Heart left ventricle (tissue), 16 donors: ENCODE measurements around the gene BIN2. TPM values are rescaled to one million over a fixed set of nuclear protein-coding genes. Genes with fewer than 3 reads are reported as not detected.

Source experiments
- ATAC-seq, 4 donors: fragments of 200-7000 bp; cut with Tn5 transposase; one replicate each; pipeline ENCODE4 v1.9.1; 2020 to 2022; ENCODE audit warnings: moderate library complexity in 4 of 4, mild to moderate bottlenecking in 3 of 4, moderate number of reproducible peaks in 1 of 4
- DNase-seq, 5 donors: peaks; one replicate each; pipeline ENCODE4 v3.0.0-alpha.2; 2020
- H3K27ac ChIP-seq, 12 donors: fragments of 200-600 bp; sonication (generic) in 4 of 12; one replicate each; pipeline versions ENCODE4 v1.5.0 to v1.8.0; 2016 to 2022; ENCODE audit warnings: mild to moderate bottlenecking in 2 of 12
- H3K27me3 ChIP-seq, 9 donors: fragments of 200-600 bp; sonication (generic) in 2 of 9; one replicate each; pipeline versions ENCODE4 v1.5.1 to v1.8.0; 2016 to 2022; ENCODE audit warnings: mild to moderate bottlenecking in 3 of 9
- H3K36me3 ChIP-seq, 9 donors: fragments of 200-600 bp; sonication (generic) in 2 of 9; one replicate each; pipeline versions ENCODE4 v1.5.0 to v1.8.0; 2018 to 2022; ENCODE audit warnings: mild to moderate bottlenecking in 2 of 9
- H3K4me1 ChIP-seq, 12 donors: fragments of 200-600 bp; sonication (generic) in 4 of 12; one replicate each; pipeline versions ENCODE4 v1.5.0 to v1.8.0; 2016 to 2022; ENCODE audit warnings: mild to moderate bottlenecking in 3 of 12
- H3K4me3 ChIP-seq, 12 donors: fragments of 200-600 bp; sonication (generic) in 4 of 12; one replicate each; pipeline versions ENCODE4 v1.5.0 to v1.8.0; 2017 to 2022; ENCODE audit warnings: mild to moderate bottlenecking in 9 of 12, moderate library complexity in 4 of 12
- H3K9me3 ChIP-seq, 12 donors: fragments of 200-600 bp; sonication (generic) in 4 of 12; one replicate each; pipeline versions ENCODE4 v1.5.0 to v1.8.0; 2016 to 2022; ENCODE audit warnings: mild to moderate bottlenecking in 1 of 12
- POLR2A ChIP-seq, 2 donors: fragments of 450-650 bp; IDR thresholded peaks; one replicate each; pipeline ENCODE4 v1.6.1; 2017; ENCODE audit warnings: antibody characterized with exemption in 2 of 2, mild to moderate bottlenecking in 2 of 2, moderate library complexity in 2 of 2
- WGBS, 4 donors: extraction: QIAGEN DNeasy Blood & Tissue Kit in 2 of 4; methylation state at CpG; one replicate each; pipeline versions ENCODE4 v1.1.5 to v1.1.7; 2013 to 2018; 5-methylcytosine and 5-hydroxymethylcytosine counted together
- intact Hi-C, 10 donors: fragments of 100-400 bp; cut with DNase I; formaldehyde crosslinking; loops; one replicate each; pipeline versions ENCODE4 v1.11.1 to v1.14.2; 2022
- polyA plus RNA-seq, 2 donors: library from polyadenylated mRNA; stranded (reverse); fragments of 200-250 nt; gene quantifications; one replicate each; pipeline ENCODE4 v1.2.3, GENCODE V29; 2013
- total RNA-seq, 9 donors: library from RNA; depleted of rRNA in 2 of 9; stranded (reverse); fragments of >200 nt in 2 of 9; fragmentation: NEBNext Ultra II Directional in 3 of 9; extraction: Animal tissue kit (Norgen Biotek cat#: 25700) in 3 of 9; gene quantifications; one replicate each; pipeline versions ENCODE4 v1.1.0 to v1.2.4, GENCODE V29; 2016 to 2023
- TF ChIP-seq, protein P1 (sequence below), 12 donors: fragments of 200-600 bp; sonication (generic) in 4 of 12; IDR thresholded peaks; one replicate each; pipeline versions ENCODE4 v1.5.0 to v1.8.0; 2018 to 2022; ENCODE audit warnings: antibody characterized with exemption in 12 of 12, mild to moderate bottlenecking in 5 of 12
- donor health status: ischemic (EF 13 %, LVEDD 7.1; RV severe dilation, severe dysfunction).
- donor health status: healthy with polysubstance abuse.
- donor health status: DM: no; HTN: yes; CAD: no.
- donor health status: DM: no; HTN: no; CAD: no.
- donor health status: ischemic (EF 25% LVEDD 6.9; RV normal size, moderate dysfunction).
- donor health status: ischemic (EF 25% LVEDD 5.7; RV mildly dilated, moderate dysfunction).
- donor health status: healthy.
- donor health status: DM: yes; HTN: yes; CAD: no.
- donor health status: ischemic (EF 35%, LVEDD 5.7; RV mildly dilated, moderate dysfunction).
- donor health status: nonischemic (EF 11% LVEDD 7.7; RV severe dilation, severe dysfunction).
- donor health status: DM: yes; HTN: yes; CAD: no.
- donor health status: PGD.
- donor health status: ischemic (EF 29% LVEDD 5.4; RV normal size, mild dysfunction).
- donor health status: nonischemic (EF 23%, LVEDD 6.1; RV moderate dilation, normal function).

The BIN2 gene
- total and polyA plus RNA-seq, 11 donors, result 0.72 to 23.8 (median 1.6) TPM

- ATAC-seq (no peak), DNase-seq (no peak)
- intact Hi-C loops, result no loop called here
- Histone ChIP-seq H3K4me3 (no peak overlapping the region), H3K9me3 (no peaks in the 10 kb centered on the region), H3K4me1 (peaks cover 0 to 52% (median 0%) of the 10 kb centered on the region in 12 donors), H3K27me3 (no peaks in the 10 kb centered on the region), H3K36me3 (no peaks in the 10 kb centered on the region), H3K27ac (peak overlapping the region in 1 of 12 donors; percentile 73)
- TF ChIP-seq POLR2A (IDR thresholded peaks at IDR 0.05), result no peak
- TF ChIP-seq, protein P1, sequence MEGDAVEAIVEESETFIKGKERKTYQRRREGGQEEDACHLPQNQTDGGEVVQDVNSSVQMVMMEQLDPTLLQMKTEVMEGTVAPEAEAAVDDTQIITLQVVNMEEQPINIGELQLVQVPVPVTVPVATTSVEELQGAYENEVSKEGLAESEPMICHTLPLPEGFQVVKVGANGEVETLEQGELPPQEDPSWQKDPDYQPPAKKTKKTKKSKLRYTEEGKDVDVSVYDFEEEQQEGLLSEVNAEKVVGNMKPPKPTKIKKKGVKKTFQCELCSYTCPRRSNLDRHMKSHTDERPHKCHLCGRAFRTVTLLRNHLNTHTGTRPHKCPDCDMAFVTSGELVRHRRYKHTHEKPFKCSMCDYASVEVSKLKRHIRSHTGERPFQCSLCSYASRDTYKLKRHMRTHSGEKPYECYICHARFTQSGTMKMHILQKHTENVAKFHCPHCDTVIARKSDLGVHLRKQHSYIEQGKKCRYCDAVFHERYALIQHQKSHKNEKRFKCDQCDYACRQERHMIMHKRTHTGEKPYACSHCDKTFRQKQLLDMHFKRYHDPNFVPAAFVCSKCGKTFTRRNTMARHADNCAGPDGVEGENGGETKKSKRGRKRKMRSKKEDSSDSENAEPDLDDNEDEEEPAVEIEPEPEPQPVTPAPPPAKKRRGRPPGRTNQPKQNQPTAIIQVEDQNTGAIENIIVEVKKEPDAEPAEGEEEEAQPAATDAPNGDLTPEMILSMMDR (IDR thresholded peaks at IDR 0.05), result no peak
Observed at GRCh38 chr12:51330186-51330585, 6.2 kb upstream of the BIN2 start.

DNA sequence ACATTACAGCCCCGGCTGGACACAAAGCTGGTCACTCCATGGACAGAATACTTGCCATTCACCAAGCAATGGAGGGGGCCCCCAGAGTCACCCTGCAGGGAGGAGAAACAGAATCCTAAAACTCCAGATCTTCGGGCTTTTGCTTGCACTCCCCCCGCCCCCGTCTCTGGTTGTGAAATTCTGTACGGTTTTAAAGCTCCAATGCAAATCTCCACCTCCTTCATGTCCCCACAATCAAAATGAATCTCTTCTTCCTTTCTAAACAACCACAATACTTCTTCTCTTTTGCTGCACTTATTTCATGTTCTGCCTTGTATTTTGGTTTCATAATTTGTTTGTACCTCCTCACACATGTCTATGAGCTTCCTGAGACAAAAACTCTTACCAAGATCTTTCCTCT is 5.8 kb upstream of the BIN2 start:
- Histone ChIP-seq H3K4me1 (peaks cover 0 to 56% (median 0%) of the 10 kb centered on the region in 12 donors), H3K9me3 (no peaks in the 10 kb centered on the region), H3K27me3 (no peaks in the 10 kb centered on the region), H3K27ac (peak overlapping the region in 1 of 12 donors; percentile 73), H3K4me3 (no peak overlapping the region), H3K36me3 (no peaks in the 10 kb centered on the region)
- intact Hi-C loops, result no loop called here
- TF ChIP-seq, protein P1 (IDR thresholded peaks at IDR 0.05), result no peak
- TF ChIP-seq POLR2A (IDR thresholded peaks at IDR 0.05), result no peak
- no peak for DNase-seq
- ATAC-seq, result no peak
- 83 to 89% (median 84%) methylated on average over 5 of the region's 5 CpGs for WGBS, 4 donors

DNA sequence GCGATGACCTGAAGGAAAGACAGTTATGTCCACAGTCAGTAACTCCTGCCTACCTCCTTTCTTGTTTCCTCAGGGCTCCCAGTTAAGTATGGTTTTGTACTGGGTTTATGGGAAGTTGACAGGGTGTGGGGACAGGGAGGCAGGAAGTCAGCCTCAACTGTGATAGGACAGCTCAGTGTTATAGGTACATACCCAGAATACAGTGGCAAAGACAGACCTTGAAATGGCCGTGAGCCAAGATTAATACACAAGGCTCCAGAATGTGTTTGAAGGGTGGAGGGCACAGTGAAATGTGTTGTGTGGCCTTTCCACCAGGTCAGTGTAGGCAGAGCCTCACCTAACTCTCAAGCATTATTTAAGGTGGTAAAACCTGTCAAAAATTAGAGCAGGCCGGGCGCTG is 4.6 kb upstream of the BIN2 start:
- Histone ChIP-seq H3K9me3 (no peaks in the 10 kb centered on the region), H3K27me3 (no peaks in the 10 kb centered on the region), H3K4me1 (peaks cover 0 to 64% (median 0%) of the 10 kb centered on the region in 12 donors), H3K27ac (peak overlapping the region in 1 of 12 donors; percentile 73), H3K4me3 (no peak overlapping the region), H3K36me3 (no peaks in the 10 kb centered on the region)
- ATAC-seq (no peak), DNase-seq (no peak)
- TF ChIP-seq POLR2A (IDR thresholded peaks at IDR 0.05), result no peak
- TF ChIP-seq, protein P1 (IDR thresholded peaks at IDR 0.05), result no peak
- intact Hi-C loops, result no loop called here
- 91 to 97% (median 93%) methylated on average over 4 of the region's 4 CpGs for WGBS, 4 donors

- Histone ChIP-seq H3K27me3 (no peaks in the 10 kb centered on the region), H3K9me3 (no peaks in the 10 kb centered on the region), H3K36me3 (no peaks in the 10 kb centered on the region), H3K4me3 (peak overlapping the region in 1 of 12 donors; percentile 8), H3K27ac (peak overlapping the region in 1 of 12 donors; percentile 98), H3K4me1 (peaks cover 0 to 70% (median 0%) of the 10 kb centered on the region in 12 donors)
- WGBS, 4 donors, result 67 to 72% (median 68%) methylated on average over 7 of the region's 7 CpGs
- intact Hi-C loops, result no loop called here
- peak in 1 of 5 donors; percentile 26 for DNase-seq
- peak; percentile 59 to 87 (median 82) for ATAC-seq
- TF ChIP-seq, protein P1 (IDR thresholded peaks at IDR 0.05), result no peak
- no peak for TF ChIP-seq POLR2A (IDR thresholded peaks at IDR 0.05)
Observed at GRCh38 chr12:51326698-51327439, 2.9 kb upstream of the BIN2 start.
